Measurements from ENCODE around the gene CALCR. TPM values are rescaled to one million over a fixed set of nuclear protein-coding genes. Genes with fewer than 3 reads are reported as not detected.

CALCR gene
- polyA plus RNA-seq, 3 donors, result not detected

GRCh38 chr7:93620057-93620456, 45.5 kb upstream of the CALCR start:
- Histone ChIP-seq H3K4me3 (replicated peaks in 1 of 3; ENCODE audit: low read depth in 2 of 3, low read length in 3 of 3) (no peak overlapping the region), H3K27ac (ENCODE audit: low read depth in 1 of 2, low read length in 2 of 2) (no peak overlapping the region), H3K9me3 (replicated peaks in 1 of 2; ENCODE audit: control insufficient read depth in 1 of 2, insufficient read depth in 1 of 2, low read length in 2 of 2) (no peaks in the 10 kb centered on the region), H2AFZ (ENCODE audit: insufficient read depth, low read depth, low read length, poor library complexity, severe bottlenecking) (no peak overlapping the region), H3K36me3 (replicated peaks in 1 of 2; ENCODE audit: control insufficient read depth in 1 of 2, insufficient read depth in 2 of 2, low read length in 2 of 2) (no peaks in the 10 kb centered on the region), H3K27me3 (ENCODE audit: control insufficient read depth in 2 of 2, insufficient read depth in 2 of 2, low read length in 2 of 2) (no peaks in the 10 kb centered on the region), H3K9ac (ENCODE audit: insufficient read depth, low read length, poor library complexity, severe bottlenecking) (no peak overlapping the region), H3K4me2 (replicated peaks; ENCODE audit: extremely low read depth, low read length, poor library complexity, severe bottlenecking) (no peak overlapping the region), H3K79me2 (ENCODE audit: insufficient read depth, low read length) (no peaks in the 10 kb centered on the region), H3K4me1 (ENCODE audit: control insufficient read depth in 1 of 2, insufficient read depth in 2 of 2, low read length in 2 of 2) (no peaks in the 10 kb centered on the region), H4K20me1 (ENCODE audit: insufficient read depth, low read length) (no peaks in the 10 kb centered on the region)
- no peak for TF ChIP-seq CTCF (IDR thresholded peaks at IDR 0.05)
- H3K36me3 Mint-ChIP-seq, result no peaks in the 10 kb centered on the region
- H3K27me3 Mint-ChIP-seq (ENCODE audit: low read depth in 3 of 3), result peaks cover 0 to 1% (median 0%) of the 10 kb centered on the region in 3 donors
- H3K9me3 Mint-ChIP-seq, result no peaks in the 10 kb centered on the region
- no peak overlapping the region for H3K4me3 Mint-ChIP-seq
- intact Hi-C loops (cut with micrococcal nuclease), result no loop called here
- H3K27ac Mint-ChIP-seq, result no peak overlapping the region
- no peaks in the 10 kb centered on the region for H3K4me1 Mint-ChIP-seq
- DNase-seq, result no peak

- TF ChIP-seq CTCF (IDR thresholded peaks at IDR 0.05), result no peak
- H3K4me1 Mint-ChIP-seq, result no peaks in the 10 kb centered on the region
- no peaks in the 10 kb centered on the region for H3K9me3 ChIP-seq (replicated peaks in 1 of 2; ENCODE audit: control insufficient read depth in 1 of 2, insufficient read depth in 1 of 2, low read length in 2 of 2)
- no peaks in the 10 kb centered on the region for H3K4me1 ChIP-seq (ENCODE audit: control insufficient read depth in 1 of 2, insufficient read depth in 2 of 2, low read length in 2 of 2)
- no peak overlapping the region for H3K4me3 Mint-ChIP-seq
- no peak overlapping the region for H3K27ac Mint-ChIP-seq
- no peak overlapping the region for H3K9ac ChIP-seq (ENCODE audit: insufficient read depth, low read length, poor library complexity, severe bottlenecking)
- no peaks in the 10 kb centered on the region for H4K20me1 ChIP-seq (ENCODE audit: insufficient read depth, low read length)
- no peak overlapping the region for H3K27ac ChIP-seq (ENCODE audit: low read depth in 1 of 2, low read length in 2 of 2)
- H3K9me3 Mint-ChIP-seq, result no peaks in the 10 kb centered on the region
- no peak overlapping the region for H3K4me3 ChIP-seq (replicated peaks in 1 of 3; ENCODE audit: low read depth in 2 of 3, low read length in 3 of 3)
- H3K36me3 ChIP-seq (replicated peaks in 1 of 2; ENCODE audit: control insufficient read depth in 1 of 2, insufficient read depth in 2 of 2, low read length in 2 of 2), result no peaks in the 10 kb centered on the region
- no peaks in the 10 kb centered on the region for H3K27me3 ChIP-seq (ENCODE audit: control insufficient read depth in 2 of 2, insufficient read depth in 2 of 2, low read length in 2 of 2)
- no peaks in the 10 kb centered on the region for H3K79me2 ChIP-seq (ENCODE audit: insufficient read depth, low read length)
- DNase-seq, result no peak
- H2AFZ ChIP-seq (ENCODE audit: insufficient read depth, low read depth, low read length, poor library complexity, severe bottlenecking), result no peak overlapping the region
- intact Hi-C loops (cut with micrococcal nuclease), result no loop called here
- H3K27me3 Mint-ChIP-seq (ENCODE audit: low read depth in 3 of 3), result no peaks in the 10 kb centered on the region
- no peaks in the 10 kb centered on the region for H3K36me3 Mint-ChIP-seq
- 83% methylated on average over 1 of the region's 1 CpG for WGBS (ENCODE audit: insufficient coverage)
- H3K4me2 ChIP-seq (replicated peaks; ENCODE audit: extremely low read depth, low read length, poor library complexity, severe bottlenecking), result no peak overlapping the region
Observed at GRCh38 chr7:93601363-93601762, 26.8 kb upstream of the CALCR start.

Data from CD14-positive monocyte (primary cell).